ENCODE measurements around the gene STX18. TPM values are rescaled to one million over a fixed set of nuclear protein-coding genes. Genes with fewer than 3 reads are reported as not detected.

The STX18 gene
- total and polyA plus RNA-seq, 2 of the 13 experiments (the other 11 are each of a cell fraction or from before 2014, with no cell fraction given): 23.9 to 37.1 TPM

- Histone ChIP-seq H3K36me3 (replicated peaks in 1 of 2; ENCODE audit: control insufficient read depth in 1 of 2, insufficient read depth in 2 of 2, low read length in 2 of 2) (no peaks in the 10 kb centered on the region), H3K9me3 (ENCODE audit: low read length) (no peaks in the 10 kb centered on the region), H3K79me2 (ENCODE audit: insufficient read depth, low read length) (no peaks in the 10 kb centered on the region), H4K20me1 (ENCODE audit: insufficient read depth, low read length) (no peaks in the 10 kb centered on the region), H3K4me2 (ENCODE audit: low read depth, low read length) (no peak overlapping the region; the same call in 1 of the 2 replicates), H3K27me3 (ENCODE audit: control insufficient read depth in 1 of 2, insufficient read depth in 2 of 2, low read length in 2 of 2) (peaks cover 18 to 98% of the 10 kb centered on the region in 2 experiments), H2AFZ (ENCODE audit: low read length) (no peak overlapping the region), H3K27ac (ENCODE audit: extremely low read length, insufficient read depth, low read length) (no peak overlapping the region), H3K9ac (ENCODE audit: insufficient read depth, low read depth, low read length) (no peak overlapping the region), H3K4me3 (replicated peaks in 1 of 3; ENCODE audit: insufficient read depth in 1 of 3, low read depth in 2 of 3, low read length in 3 of 3) (no peak overlapping the region), H3K4me1 (ENCODE audit: insufficient read depth, low read length) (no peaks in the 10 kb centered on the region)
- TF ChIP-seq USF2 (IDR thresholded peaks at IDR 0.05; ENCODE audit: low read depth, low read length): no peak
- no peak for TF ChIP-seq USF2 (CRISPR knock-in tag; IDR thresholded peaks at IDR 0.05; ENCODE audit: borderline replicate concordance)
- TF ChIP-seq CHD2 (IDR thresholded peaks at IDR 0.05; ENCODE audit: low read depth, low read length): no peak
- no peak for TF ChIP-seq SIX1 (CRISPR knock-in tag; IDR thresholded peaks at IDR 0.05; ENCODE audit: borderline replicate concordance)
- no peak for TF ChIP-seq ELF4 (CRISPR knock-in tag; IDR thresholded peaks at IDR 0.05; ENCODE audit: borderline replicate concordance)
- no peak for TF ChIP-seq ZNF362 (CRISPR knock-in tag; IDR thresholded peaks at IDR 0.05; ENCODE audit: borderline replicate concordance)
- TF ChIP-seq PRPF4 (IDR thresholded peaks at IDR 0.05; ENCODE audit: low read depth, low read length, poor library complexity, severe bottlenecking): no peak
- no peak for TF ChIP-seq ZNF260 (CRISPR knock-in tag; IDR thresholded peaks at IDR 0.05; ENCODE audit: borderline replicate concordance, low read depth)
- TF ChIP-seq PHF5A (CRISPR knock-in tag; IDR thresholded peaks at IDR 0.05; ENCODE audit: low read depth, unreplicated experiment): no peak
- TF ChIP-seq RXRA (CRISPR knock-in tag; IDR thresholded peaks at IDR 0.05): no peak
- TF ChIP-seq SMARCC2 (IDR thresholded peaks at IDR 0.05): no peak
- TF ChIP-seq ZKSCAN8 (CRISPR knock-in tag; IDR thresholded peaks at IDR 0.05; ENCODE audit: borderline replicate concordance): no peak
- no peak for TF ChIP-seq DNMT3B (CRISPR knock-in tag; conservative IDR thresholded peaks at IDR 0.05)
- no peak for TF ChIP-seq TAF15 (IDR thresholded peaks at IDR 0.05; ENCODE audit: low read depth, low read length, poor library complexity, severe bottlenecking)
- no peak for TF ChIP-seq ZNF607 (CRISPR knock-in tag; IDR thresholded peaks at IDR 0.05; ENCODE audit: borderline replicate concordance)
- TF ChIP-seq ETS1 (CRISPR knock-in tag; IDR thresholded peaks at IDR 0.05): no peak
- TF ChIP-seq ZNF276 (CRISPR knock-in tag; IDR thresholded peaks at IDR 0.05; ENCODE audit: low read depth): no peak
- TF ChIP-seq KMT2A (CRISPR knock-in tag; IDR thresholded peaks at IDR 0.05): no peak
- no peak for TF ChIP-seq ZNF563 (CRISPR knock-in tag; IDR thresholded peaks at IDR 0.05)
- ChIA-PET CTCF (ENCODE audit: low intra/inter-chr PET ratio, low total read pairs) (no interaction called here), POLR2A (no interaction called here)
- ATAC-seq: peak; percentile 17; the same call in 1 of the 3 replicates
- WGBS (ENCODE audit: low lambda C conversion rate): 4% methylated on average over 7 of the region's 18 CpGs
- intact Hi-C loops (cut with micrococcal nuclease; ENCODE audit: unreplicated experiment) (no loop called here), in situ Hi-C loops (cut with HindIII; ENCODE audit: extremely low pct_ligation_motif_present, low pct_unique_long_range_greater_than_20kb) (no loop called here)
- no peak for FAIRE-seq
- DNase-seq (ENCODE audit: low spot score): no peak
- BruUV-seq (replicated peaks): no TSS peak
These were observed 152.8 kb downstream of the STX18 start for GRCh38 chr4:4388836-4389575.

Data from HepG2 (cell line).